HepG2 (cell line): ENCODE results near the gene GRAMD1A. TPM values are rescaled to one million over a fixed set of nuclear protein-coding genes. Genes with fewer than 3 reads are reported as not detected.

Experiments
- ATAC-seq: fragments of 200-7000 bp; cut with Tn5 transposase; 3 replicates; pipeline ENCODE4 v1.9.1; 2020; ENCODE audit warnings: mild to moderate bottlenecking, moderate library complexity
- BruUV-seq: library from RNA; stranded (reverse); fragments of 400-500 nt; replicated peaks from 2 replicates; lab custom pipeline; 2021; lab: Mats Ljungman, UMichigan
- CTCF ChIA-PET: fragments of 300-600 bp; formaldehyde crosslinking; extraction: SDS; loops from one replicate; lab custom pipeline; 2021; ENCODE audit warnings: low total read pairs, inconsistent platforms, low intra/inter-chr PET ratio; lab: Yijun Ruan, JAX
- POLR2A ChIA-PET: fragments of 350-600 bp; sonication (Branson Sonifier 250); formaldehyde crosslinking; loops from one replicate; lab custom pipeline; 2020; ENCODE audit warnings: antibody characterized with exemption, inconsistent platforms; lab: Yijun Ruan, JAX
- DNase-seq: peaks from one replicate; pipeline ENCODE4 v3.0.0-alpha.2; 2015; ENCODE audit warnings: low spot score
- FAIRE-seq: peaks from 3 replicates; lab custom pipeline; 2011; peaks lifted over from hg19 to GRCh38; lab: Jason Lieb, UNC
- H2AFZ ChIP-seq: one replicate; pipeline ENCODE4 v1.6.1; 2011; ENCODE audit warnings: low read length, inconsistent platforms
- H3K27ac ChIP-seq: fragments of 300-600 bp; 3 replicates; pipeline ENCODE4 v1.8.0; 2011; ENCODE audit warnings: mixed run types, mild to moderate bottlenecking, mixed read lengths, low read length, inconsistent platforms; ENCODE audit not compliant: insufficient read depth; ENCODE audit errors: extremely low read length
- H3K27me3 ChIP-seq, 2 experiments: fragments of 200-600 bp in 1 of 2; 2 replicates in 1 of 2; 3 replicates in 1 of 2; pipeline versions ENCODE4 v1.6.0 to v1.8.0; 2011; ENCODE audit warnings: low read length in 2 of 2, mild to moderate bottlenecking in 2 of 2, moderate library complexity in 2 of 2, inconsistent platforms in 1 of 2; ENCODE audit not compliant: insufficient read depth in 2 of 2, control insufficient read depth in 1 of 2
- H3K36me3 ChIP-seq, 2 experiments: fragments of 200-600 bp in 1 of 2; replicated peaks in 1 of 2; 2 replicates in 1 of 2; 3 replicates in 1 of 2; pipeline versions ENCODE4 v1.5.1 to v1.8.0; 2011; ENCODE audit warnings: low read length in 2 of 2, inconsistent platforms in 1 of 2; ENCODE audit not compliant: insufficient read depth in 2 of 2, control insufficient read depth in 1 of 2
- H3K4me1 ChIP-seq: 2 replicates; pipeline ENCODE4 v1.5.1; 2012; ENCODE audit warnings: low read length, inconsistent platforms; ENCODE audit not compliant: insufficient read depth
- H3K4me2 ChIP-seq: 2 replicates; pipeline ENCODE4 v1.6.0; 2011; ENCODE audit warnings: low read depth, low read length, inconsistent platforms
- H3K4me3 ChIP-seq, 3 experiments: fragments of 200-600 bp in 1 of 3; sonication (generic), shearing (Covaris generic) in 1 of 3; replicated peaks in 1 of 3; 2 replicates each; pipeline ENCODE4 v1.5.1; 2011 to 2016; ENCODE audit warnings: low read length in 3 of 3, inconsistent platforms in 2 of 3, low read depth in 2 of 3, mild to moderate bottlenecking in 2 of 3, control low read depth in 1 of 3, mixed read lengths in 1 of 3; ENCODE audit not compliant: insufficient read depth in 1 of 3
- H3K79me2 ChIP-seq: one replicate; pipeline ENCODE4 v1.6.1; 2011; ENCODE audit warnings: low read length, inconsistent platforms; ENCODE audit not compliant: insufficient read depth
- H3K9ac ChIP-seq: 2 replicates; pipeline ENCODE4 v1.6.0; 2011; ENCODE audit warnings: mild to moderate bottlenecking, low read depth, low read length, inconsistent platforms; ENCODE audit not compliant: insufficient read depth
- H3K9me3 ChIP-seq: 2 replicates; pipeline ENCODE4 v1.5.1; 2012; ENCODE audit warnings: mild to moderate bottlenecking, low read length
- H4K20me1 ChIP-seq: 2 replicates; pipeline ENCODE4 v1.6.0; 2011; ENCODE audit warnings: inconsistent platforms, mild to moderate bottlenecking, low read length, moderate library complexity; ENCODE audit not compliant: insufficient read depth
- CHD4 ChIP-seq: fragments of 200-600 bp; sonication (generic); IDR thresholded peaks from 2 replicates; pipeline ENCODE4 v1.7.0; 2017; ENCODE audit warnings: mild to moderate bottlenecking, low read length, borderline replicate concordance
- GATAD2A ChIP-seq: IDR thresholded peaks from 2 replicates; pipeline ENCODE4 v1.6.1; 2016
- MIER2 ChIP-seq: IDR thresholded peaks from 2 replicates; pipeline ENCODE4 v1.6.1; 2016; ENCODE audit warnings: missing biosample characterization, missing genetic modification reagents
- SAP130 ChIP-seq: IDR thresholded peaks from 2 replicates; pipeline ENCODE4 v1.6.1; 2016; ENCODE audit warnings: low read depth
- SMC3 ChIP-seq: IDR thresholded peaks from 2 replicates; pipeline ENCODE4 v1.6.1; 2011; ENCODE audit warnings: low read length, improper control_type of control experiment
- STAG1 ChIP-seq: sonication (generic); formaldehyde crosslinking; IDR thresholded peaks from 2 replicates; pipeline ENCODE4 v1.4.0; 2020; ENCODE audit warnings: missing genetic modification reagents
- TBX2 ChIP-seq: sonication (generic); formaldehyde crosslinking; IDR thresholded peaks from 2 replicates; pipeline ENCODE4 v1.5.0; 2020; ENCODE audit warnings: missing genetic modification reagents, mild to moderate bottlenecking, borderline replicate concordance
- TEAD3 ChIP-seq: optimal IDR thresholded peaks from 2 replicates; pipeline ENCODE3; 2016; ENCODE audit warnings: borderline replicate concordance
- ZKSCAN5 ChIP-seq: sonication (generic); formaldehyde crosslinking; IDR thresholded peaks from 2 replicates; pipeline ENCODE4 v1.5.1; 2020; ENCODE audit warnings: mild to moderate bottlenecking, missing genetic modification reagents
- ZMYM3 ChIP-seq: sonication (generic); formaldehyde crosslinking; IDR thresholded peaks from 2 replicates; pipeline ENCODE4 v1.5.1; 2020; ENCODE audit warnings: mild to moderate bottlenecking, missing genetic modification reagents
- ZNF382 ChIP-seq: sonication (generic); formaldehyde crosslinking; IDR thresholded peaks from 2 replicates; pipeline ENCODE4 v1.5.0; 2020; ENCODE audit warnings: missing genetic modification reagents, mild to moderate bottlenecking, borderline replicate concordance
- ZNF556 ChIP-seq: sonication (generic); formaldehyde crosslinking; IDR thresholded peaks from 2 replicates; pipeline ENCODE4 v1.4.0; 2020; ENCODE audit warnings: mild to moderate bottlenecking, missing genetic modification reagents, borderline replicate concordance
- ZNF558 ChIP-seq: sonication (generic); formaldehyde crosslinking; IDR thresholded peaks from 2 replicates; pipeline ENCODE4 v1.9.0; 2022; ENCODE audit warnings: mild to moderate bottlenecking, missing genetic modification reagents, borderline replicate concordance
- ZNF572 ChIP-seq: sonication (generic); formaldehyde crosslinking; IDR thresholded peaks from 2 replicates; pipeline ENCODE4 v1.5.1; 2020; ENCODE audit warnings: mild to moderate bottlenecking, missing genetic modification reagents
- ZNF576 ChIP-seq: sonication (generic); formaldehyde crosslinking; IDR thresholded peaks from 2 replicates; pipeline ENCODE4 v1.4.0; 2020; ENCODE audit warnings: mild to moderate bottlenecking, missing genetic modification reagents
- ZNF577 ChIP-seq: sonication (generic); formaldehyde crosslinking; IDR thresholded peaks from 2 replicates; pipeline ENCODE4 v1.4.0; 2020; ENCODE audit warnings: mild to moderate bottlenecking, low read depth, missing genetic modification reagents, borderline replicate concordance
- ZNF773 ChIP-seq: sonication (generic); formaldehyde crosslinking; IDR thresholded peaks from 2 replicates; pipeline ENCODE4 v1.4.0; 2020; ENCODE audit warnings: missing genetic modification reagents, borderline replicate concordance
- ZSCAN25 ChIP-seq: sonication (generic); formaldehyde crosslinking; IDR thresholded peaks from 2 replicates; pipeline ENCODE4 v1.8.0; 2022; ENCODE audit warnings: mild to moderate bottlenecking, missing genetic modification reagents
- WGBS: methylation state at CpG from one replicate; pipeline ENCODE4 v1.1.6; 2017; ENCODE audit warnings: low lambda C conversion rate; 5-methylcytosine and 5-hydroxymethylcytosine counted together
- in situ Hi-C: cut with HindIII; loops from 2 replicates; pipeline ENCODE4 v1.10.0; 2017; ENCODE audit warnings: low pct_unique_long_range_greater_than_20kb; ENCODE audit not compliant: extremely low pct_ligation_motif_present
- intact Hi-C: fragments of 100-400 bp; cut with micrococcal nuclease; formaldehyde crosslinking; loops from one replicate; pipeline ENCODE4 v1.10.0; 2022; ENCODE audit not compliant: unreplicated experiment
- polyA plus RNA-seq, 8 experiments: library from polyadenylated mRNA; depleted of rRNA in 3 of 8; stranded (reverse) in 7 of 8; unstranded in 1 of 8; fragments of >200 nt; fragmentation: Illumina TruSeq in 4 of 8; extraction: Trizol in 4 of 8; gene quantifications; 2 replicates each; pipeline versions ENCODE4 v1.2.1 to v1.2.3, GENCODE V29; 2011 to 2016; ENCODE audit warnings: low read depth in 4 of 8, missing spikeins in 1 of 8, mixed read lengths in 1 of 8; ENCODE audit not compliant: insufficient read depth in 1 of 8
- total RNA-seq, 5 experiments: library from RNA; depleted of rRNA; stranded (reverse); fragments of >200 nt; fragmentation: Illumina TruSeq; extraction: Trizol; gene quantifications; 2 replicates each; pipeline ENCODE4 v1.2.3, GENCODE V29; 2016; ENCODE audit warnings: low read depth in 1 of 5
- TF ChIP-seq, protein P1 (sequence below): sonication (generic); formaldehyde crosslinking; IDR thresholded peaks from 2 replicates; pipeline ENCODE4 v1.8.1; 2022; ENCODE audit warnings: low read depth, mild to moderate bottlenecking, missing genetic modification reagents
- TF ChIP-seq, protein P2 (sequence below): sonication (generic); formaldehyde crosslinking; IDR thresholded peaks from 2 replicates; pipeline ENCODE4 v1.5.0; 2020; ENCODE audit warnings: mild to moderate bottlenecking, missing genetic modification reagents, moderate library complexity

Gene GRAMD1A
- total and polyA plus RNA-seq, 2 of the 13 experiments (the other 11 are each of a cell fraction or from before 2014, with no cell fraction given) = 14.7 to 181 TPM

GRCh38 chr19:35044317-35045117, 44.4 kb downstream of the GRAMD1A start:
- FAIRE-seq = peak; percentile 66
- Histone ChIP-seq H2AFZ (no peak overlapping the region), H3K27me3 (no peaks in the 10 kb centered on the region), H3K79me2 (peaks cover 57% of the 10 kb centered on the region), H3K27ac (peak overlapping the region; percentile 99), H3K4me3 (peak overlapping the region in 1 of 3 experiments; percentile 84; a peak in 2 of 6 replicates), H3K9me3 (no peaks in the 10 kb centered on the region), H4K20me1 (peaks cover 63% of the 10 kb centered on the region), H3K4me2 (peak overlapping the region; percentile 92), H3K36me3 (peaks cover 17 to 24% of the 10 kb centered on the region in 2 experiments), H3K4me1 (peaks cover 63% of the 10 kb centered on the region), H3K9ac (peak overlapping the region; percentile 85)
- WGBS = 80% methylated on average over 9 of the region's 9 CpGs
- peak; percentile 28 for DNase-seq
- ATAC-seq = no peak
- in situ Hi-C loops = no loop called here
- intact Hi-C loops = loop anchor here (5.0 kb wide), 1 partner anchor 47 kb away; no protein-coding TSS in a partner anchor
- ChIA-PET POLR2A (interaction anchor here (1.0 to 3.8 kb wide), 4 partner anchors 10 to 38 kb away, joined by 3 to 15 read pairs (median 4); no protein-coding TSS in a partner anchor), CTCF (interaction anchor here (1.2 to 3.0 kb wide), 2 partner anchors 32 to 71 kb away, joined by 4 to 15 read pairs; no protein-coding TSS in a partner anchor)
- BruUV-seq = no TSS peak
- TF ChIP-seq ZMYM3 (CRISPR knock-in tag) = peak; percentile 59; the same call in 1 of the 2 replicates
- peak; percentile 43 for TF ChIP-seq STAG1 (CRISPR knock-in tag)
- no peak for TF ChIP-seq ZNF558 (CRISPR knock-in tag)
- TF ChIP-seq, protein P1, sequence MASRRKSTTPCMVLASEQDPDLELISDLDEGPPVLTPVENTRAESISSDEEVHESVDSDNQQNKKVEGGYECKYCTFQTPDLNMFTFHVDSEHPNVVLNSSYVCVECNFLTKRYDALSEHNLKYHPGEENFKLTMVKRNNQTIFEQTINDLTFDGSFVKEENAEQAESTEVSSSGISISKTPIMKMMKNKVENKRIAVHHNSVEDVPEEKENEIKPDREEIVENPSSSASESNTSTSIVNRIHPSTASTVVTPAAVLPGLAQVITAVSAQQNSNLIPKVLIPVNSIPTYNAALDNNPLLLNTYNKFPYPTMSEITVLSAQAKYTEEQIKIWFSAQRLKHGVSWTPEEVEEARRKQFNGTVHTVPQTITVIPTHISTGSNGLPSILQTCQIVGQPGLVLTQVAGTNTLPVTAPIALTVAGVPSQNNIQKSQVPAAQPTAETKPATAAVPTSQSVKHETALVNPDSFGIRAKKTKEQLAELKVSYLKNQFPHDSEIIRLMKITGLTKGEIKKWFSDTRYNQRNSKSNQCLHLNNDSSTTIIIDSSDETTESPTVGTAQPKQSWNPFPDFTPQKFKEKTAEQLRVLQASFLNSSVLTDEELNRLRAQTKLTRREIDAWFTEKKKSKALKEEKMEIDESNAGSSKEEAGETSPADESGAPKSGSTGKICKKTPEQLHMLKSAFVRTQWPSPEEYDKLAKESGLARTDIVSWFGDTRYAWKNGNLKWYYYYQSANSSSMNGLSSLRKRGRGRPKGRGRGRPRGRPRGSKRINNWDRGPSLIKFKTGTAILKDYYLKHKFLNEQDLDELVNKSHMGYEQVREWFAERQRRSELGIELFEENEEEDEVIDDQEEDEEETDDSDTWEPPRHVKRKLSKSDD = no peak
- no peak for TF ChIP-seq ZNF773
- TF ChIP-seq TEAD3 = peak; percentile 13
- TF ChIP-seq ZNF576 (CRISPR knock-in tag) = no peak
- TF ChIP-seq TBX2 (CRISPR knock-in tag) = no peak; the same call in 1 of the 2 replicates
- TF ChIP-seq ZNF556 (CRISPR knock-in tag) = no peak
- TF ChIP-seq ZNF572 = 0 out of 2 replicates have a peak, but pooled peaks have one; percentile 8
- TF ChIP-seq ZKSCAN5 = peak; percentile 89; the same call in 1 of the 2 replicates
- no peak for TF ChIP-seq ZNF382 (CRISPR knock-in tag)
- TF ChIP-seq ZSCAN25 (CRISPR knock-in tag) = peak; percentile 97
- no peak for TF ChIP-seq GATAD2A
- peak; percentile 43; the same call in 1 of the 2 replicates for TF ChIP-seq CHD4
- no peak for TF ChIP-seq ZNF577 (CRISPR knock-in tag)
- peak; percentile 68 for TF ChIP-seq SMC3
- 0 out of 2 replicates have a peak, but pooled peaks have one; percentile 9 for TF ChIP-seq SAP130 (CRISPR knock-in tag)
- no peak for TF ChIP-seq MIER2 (CRISPR knock-in tag)
- TF ChIP-seq, protein P2, sequence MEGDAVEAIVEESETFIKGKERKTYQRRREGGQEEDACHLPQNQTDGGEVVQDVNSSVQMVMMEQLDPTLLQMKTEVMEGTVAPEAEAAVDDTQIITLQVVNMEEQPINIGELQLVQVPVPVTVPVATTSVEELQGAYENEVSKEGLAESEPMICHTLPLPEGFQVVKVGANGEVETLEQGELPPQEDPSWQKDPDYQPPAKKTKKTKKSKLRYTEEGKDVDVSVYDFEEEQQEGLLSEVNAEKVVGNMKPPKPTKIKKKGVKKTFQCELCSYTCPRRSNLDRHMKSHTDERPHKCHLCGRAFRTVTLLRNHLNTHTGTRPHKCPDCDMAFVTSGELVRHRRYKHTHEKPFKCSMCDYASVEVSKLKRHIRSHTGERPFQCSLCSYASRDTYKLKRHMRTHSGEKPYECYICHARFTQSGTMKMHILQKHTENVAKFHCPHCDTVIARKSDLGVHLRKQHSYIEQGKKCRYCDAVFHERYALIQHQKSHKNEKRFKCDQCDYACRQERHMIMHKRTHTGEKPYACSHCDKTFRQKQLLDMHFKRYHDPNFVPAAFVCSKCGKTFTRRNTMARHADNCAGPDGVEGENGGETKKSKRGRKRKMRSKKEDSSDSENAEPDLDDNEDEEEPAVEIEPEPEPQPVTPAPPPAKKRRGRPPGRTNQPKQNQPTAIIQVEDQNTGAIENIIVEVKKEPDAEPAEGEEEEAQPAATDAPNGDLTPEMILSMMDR (CRISPR knock-in tag) = peak; percentile 86
